22Rv1 (cell line): ENCODE data around the gene AMPD3.
A peak's percentile ranks its signal among the peaks of the same experiment; 100 is the strongest.

ENCODE experiments used
- H3K27ac ChIP-seq: fragments of 450-650 bp; 2 replicates; pipeline ENCODE4 v1.5.1; 2017
- CTCF ChIP-seq: fragments of 450-650 bp; IDR thresholded peaks from 2 replicates; pipeline ENCODE4 v1.5.1; 2017; ENCODE audit warnings: mild to moderate bottlenecking
- ZFX ChIP-seq: fragments of 450-650 bp; IDR thresholded peaks from 2 replicates; pipeline ENCODE4 v1.6.1; 2017; ENCODE audit warnings: antibody characterized with exemption, borderline replicate concordance

Gene AMPD3

GRCh38 chr11:10528121-10528520 is 73.1 kb downstream of the AMPD3 start:
- TF ChIP-seq ZFX (no peak), CTCF (no peak)
- H3K27ac ChIP-seq = peak overlapping the region; percentile 69

- H3K27ac ChIP-seq = no peak overlapping the region
- TF ChIP-seq ZFX (no peak), CTCF (no peak)
These were observed 74.2 kb downstream of the AMPD3 start for GRCh38 chr11:10529279-10529678.

GRCh38 chr11:10532526-10532925 is 77.5 kb downstream of the AMPD3 start:
- no peak for TF ChIP-seq CTCF
- no peak for TF ChIP-seq ZFX
- H3K27ac ChIP-seq = no peak overlapping the region

- H3K27ac ChIP-seq = no peak overlapping the region
- no peak for TF ChIP-seq ZFX
- no peak for TF ChIP-seq CTCF
These were observed 78.3 kb downstream of the AMPD3 start for GRCh38 chr11:10533323-10533722.

- TF ChIP-seq CTCF = no peak
- H3K27ac ChIP-seq = no peak overlapping the region
These were observed 79.3 kb downstream of the AMPD3 start for GRCh38 chr11:10534316-10534715.

- H3K27ac ChIP-seq = no peak overlapping the region
- no peak for TF ChIP-seq CTCF
- no peak for TF ChIP-seq ZFX
These were observed 82.5 kb downstream of the AMPD3 start for GRCh38 chr11:10537600-10537999.

- no peak overlapping the region for H3K27ac ChIP-seq
- TF ChIP-seq CTCF (no peak), ZFX (no peak)
These were observed 83.9 kb downstream of the AMPD3 start for GRCh38 chr11:10538924-10539323.
